Osteocyte (in vitro differentiated cells): ENCODE results near the gene NBEAL2. TPM values are rescaled to one million over a fixed set of nuclear protein-coding genes. Genes with fewer than 3 reads are reported as not detected.
A peak's percentile ranks its signal among the peaks of the same experiment; 100 is the strongest.

Experiments used
- DNase-seq: peaks from one replicate; pipeline ENCODE4 v3.0.0; 2021; ENCODE audit warnings: mixed read lengths; ENCODE audit not compliant: unreplicated experiment; ENCODE audit errors: extremely low spot score
- H3K27ac Mint-ChIP-seq: one replicate; pipeline ENCODE4 v1.8.0; 2021; ENCODE audit warnings: mild to moderate bottlenecking, mixed read lengths; ENCODE audit not compliant: unreplicated experiment
- H3K27me3 Mint-ChIP-seq: one replicate; pipeline ENCODE4 v1.8.0; 2021; ENCODE audit warnings: mixed read lengths; ENCODE audit not compliant: unreplicated experiment
- H3K36me3 Mint-ChIP-seq: one replicate; pipeline ENCODE4 v1.8.0; 2021; ENCODE audit warnings: mixed read lengths; ENCODE audit not compliant: unreplicated experiment
- H3K4me1 Mint-ChIP-seq: one replicate; pipeline ENCODE4 v1.8.0; 2021; ENCODE audit warnings: mixed read lengths; ENCODE audit not compliant: unreplicated experiment
- H3K4me3 Mint-ChIP-seq: one replicate; pipeline ENCODE4 v1.8.0; 2021; ENCODE audit warnings: mild to moderate bottlenecking, moderate library complexity, mixed read lengths; ENCODE audit not compliant: unreplicated experiment
- H3K9me3 Mint-ChIP-seq: one replicate; pipeline ENCODE4 v1.8.0; 2021; ENCODE audit warnings: mixed read lengths; ENCODE audit not compliant: unreplicated experiment
- long read RNA-seq: library from polyadenylated mRNA; unstranded; transcript quantifications from one replicate; pipeline ENCODE4 v2.0.0, GENCODE V29; 2021
- total RNA-seq: library from RNA; stranded (reverse); gene quantifications from 2 replicates; pipeline ENCODE4 v1.2.1, GENCODE V29; 2021
- TF ChIP-seq, protein P1 (sequence below): fragments of 200-600 bp; sonication (generic); IDR thresholded peaks from 2 replicates; pipeline ENCODE4 v1.5.0; 2021; ENCODE audit warnings: antibody characterized with exemption, mild to moderate bottlenecking, moderate library complexity

NBEAL2 gene, protein sequence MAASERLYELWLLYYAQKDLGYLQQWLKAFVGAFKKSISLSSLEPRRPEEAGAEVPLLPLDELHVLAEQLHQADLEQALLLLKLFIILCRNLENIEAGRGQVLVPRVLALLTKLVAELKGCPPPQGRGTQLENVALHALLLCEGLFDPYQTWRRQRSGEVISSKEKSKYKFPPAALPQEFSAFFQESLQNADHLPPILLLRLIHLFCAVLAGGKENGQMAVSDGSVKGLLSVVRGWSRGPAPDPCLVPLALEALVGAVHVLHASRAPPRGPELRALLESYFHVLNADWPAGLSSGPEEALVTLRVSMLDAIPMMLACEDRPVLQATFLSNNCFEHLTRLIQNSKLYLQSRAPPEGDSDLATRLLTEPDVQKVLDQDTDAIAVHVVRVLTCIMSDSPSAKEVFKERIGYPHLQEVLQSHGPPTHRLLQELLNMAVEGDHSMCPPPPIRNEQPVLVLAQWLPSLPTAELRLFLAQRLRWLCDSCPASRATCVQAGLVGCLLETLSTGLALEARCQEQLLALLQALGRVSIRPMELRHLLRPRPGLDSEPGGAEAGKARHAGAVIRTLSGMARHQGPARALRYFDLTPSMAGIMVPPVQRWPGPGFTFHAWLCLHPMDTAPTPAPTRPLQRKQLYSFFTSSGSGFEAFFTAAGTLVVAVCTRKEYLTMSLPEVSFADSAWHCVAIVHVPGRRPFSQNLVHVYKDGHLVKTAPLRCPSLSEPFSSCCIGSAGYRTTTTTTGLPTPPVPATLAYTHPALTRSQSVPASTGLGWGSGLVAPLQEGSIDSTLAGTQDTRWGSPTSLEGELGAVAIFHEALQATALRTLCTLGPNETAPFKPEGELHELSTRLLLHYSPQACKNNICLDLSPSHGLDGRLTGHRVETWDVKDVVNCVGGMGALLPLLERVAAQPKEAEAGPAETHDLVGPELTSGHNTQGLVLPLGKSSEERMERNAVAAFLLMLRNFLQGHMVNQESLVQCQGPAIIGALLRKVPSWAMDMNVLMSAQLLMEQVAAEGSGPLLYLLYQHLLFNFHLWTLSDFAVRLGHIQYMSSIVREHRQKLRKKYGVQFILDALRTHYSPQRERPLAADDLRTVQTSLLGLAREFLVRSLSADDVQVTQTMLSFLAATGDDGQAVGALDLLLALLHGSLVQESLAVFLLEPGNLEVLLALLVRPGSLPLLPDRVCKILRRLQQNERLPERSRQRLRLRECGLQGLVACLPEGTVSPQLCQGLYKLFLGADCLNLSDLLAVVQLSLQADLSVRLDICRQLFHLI (N-terminal part only)
- 14.0 and 21.8 TPM in 2 replicates for total RNA-seq
- long read RNA-seq, result 0 reads

DNA sequence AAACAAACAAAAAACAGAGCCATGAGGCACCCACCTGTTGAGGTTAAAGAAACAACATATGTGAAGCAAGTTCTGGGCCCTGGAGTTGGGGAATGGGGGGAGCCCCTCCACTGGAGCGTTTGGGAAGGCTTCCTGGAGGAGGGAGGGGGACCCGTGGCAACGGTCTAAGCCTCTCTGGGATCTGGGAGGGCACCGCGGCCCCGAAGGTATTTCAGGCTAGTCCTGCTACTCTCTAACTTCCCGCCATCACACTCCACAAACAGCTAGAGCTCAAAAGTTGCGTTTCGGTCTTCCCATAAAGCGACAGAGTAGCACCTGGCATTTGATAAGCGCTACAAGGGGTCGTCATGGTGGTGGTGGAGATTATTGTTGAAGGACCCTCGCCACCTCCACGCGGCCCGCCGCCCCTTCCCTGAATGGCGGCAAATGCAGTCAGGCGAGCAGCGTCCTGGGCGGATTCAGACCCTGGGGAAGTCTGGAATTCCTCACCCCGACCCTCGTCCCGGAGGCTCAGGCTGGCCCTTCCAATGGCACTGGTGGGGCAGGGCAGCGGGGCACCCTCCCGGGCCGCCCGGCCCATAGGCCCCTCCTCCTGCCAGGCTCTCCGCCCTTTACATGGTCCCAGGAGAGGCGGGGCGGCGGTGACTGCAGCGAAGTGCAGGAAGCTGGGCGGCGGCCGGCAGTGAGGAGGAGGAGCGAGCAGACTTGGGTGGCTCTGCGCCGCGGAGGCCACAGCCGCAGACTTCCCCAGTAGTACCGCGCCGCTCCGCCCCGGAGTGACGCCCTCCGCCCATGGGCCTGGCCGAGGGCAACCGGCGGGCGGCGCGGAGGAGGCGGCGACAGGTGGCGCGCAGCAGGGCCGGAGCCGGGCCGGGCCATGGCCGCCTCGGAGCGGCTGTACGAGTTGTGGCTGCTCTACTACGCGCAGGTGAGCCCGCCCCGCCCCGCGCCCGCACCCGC lies at the start of gene NBEAL2:
NBEAL2 (plus strand) TSS at position 682 of the 960 bp plus-strand sequence; CDS start at position 878, 196 bp downstream.
- Mint-ChIP-seq H3K36me3 (peaks cover 5% of the 10 kb centered on the region), H3K9me3 (no peaks in the 10 kb centered on the region), H3K4me1 (peaks cover 32% of the 10 kb centered on the region), H3K4me3 (peak within 1 kb of the TSS; percentile 77), H3K27ac (peak within 1 kb of the TSS; percentile 72), H3K27me3 (no peaks in the 10 kb centered on the region)
- TF ChIP-seq, protein P1, sequence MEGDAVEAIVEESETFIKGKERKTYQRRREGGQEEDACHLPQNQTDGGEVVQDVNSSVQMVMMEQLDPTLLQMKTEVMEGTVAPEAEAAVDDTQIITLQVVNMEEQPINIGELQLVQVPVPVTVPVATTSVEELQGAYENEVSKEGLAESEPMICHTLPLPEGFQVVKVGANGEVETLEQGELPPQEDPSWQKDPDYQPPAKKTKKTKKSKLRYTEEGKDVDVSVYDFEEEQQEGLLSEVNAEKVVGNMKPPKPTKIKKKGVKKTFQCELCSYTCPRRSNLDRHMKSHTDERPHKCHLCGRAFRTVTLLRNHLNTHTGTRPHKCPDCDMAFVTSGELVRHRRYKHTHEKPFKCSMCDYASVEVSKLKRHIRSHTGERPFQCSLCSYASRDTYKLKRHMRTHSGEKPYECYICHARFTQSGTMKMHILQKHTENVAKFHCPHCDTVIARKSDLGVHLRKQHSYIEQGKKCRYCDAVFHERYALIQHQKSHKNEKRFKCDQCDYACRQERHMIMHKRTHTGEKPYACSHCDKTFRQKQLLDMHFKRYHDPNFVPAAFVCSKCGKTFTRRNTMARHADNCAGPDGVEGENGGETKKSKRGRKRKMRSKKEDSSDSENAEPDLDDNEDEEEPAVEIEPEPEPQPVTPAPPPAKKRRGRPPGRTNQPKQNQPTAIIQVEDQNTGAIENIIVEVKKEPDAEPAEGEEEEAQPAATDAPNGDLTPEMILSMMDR, result no peak
- peak; percentile 95 for DNase-seq

DNA sequence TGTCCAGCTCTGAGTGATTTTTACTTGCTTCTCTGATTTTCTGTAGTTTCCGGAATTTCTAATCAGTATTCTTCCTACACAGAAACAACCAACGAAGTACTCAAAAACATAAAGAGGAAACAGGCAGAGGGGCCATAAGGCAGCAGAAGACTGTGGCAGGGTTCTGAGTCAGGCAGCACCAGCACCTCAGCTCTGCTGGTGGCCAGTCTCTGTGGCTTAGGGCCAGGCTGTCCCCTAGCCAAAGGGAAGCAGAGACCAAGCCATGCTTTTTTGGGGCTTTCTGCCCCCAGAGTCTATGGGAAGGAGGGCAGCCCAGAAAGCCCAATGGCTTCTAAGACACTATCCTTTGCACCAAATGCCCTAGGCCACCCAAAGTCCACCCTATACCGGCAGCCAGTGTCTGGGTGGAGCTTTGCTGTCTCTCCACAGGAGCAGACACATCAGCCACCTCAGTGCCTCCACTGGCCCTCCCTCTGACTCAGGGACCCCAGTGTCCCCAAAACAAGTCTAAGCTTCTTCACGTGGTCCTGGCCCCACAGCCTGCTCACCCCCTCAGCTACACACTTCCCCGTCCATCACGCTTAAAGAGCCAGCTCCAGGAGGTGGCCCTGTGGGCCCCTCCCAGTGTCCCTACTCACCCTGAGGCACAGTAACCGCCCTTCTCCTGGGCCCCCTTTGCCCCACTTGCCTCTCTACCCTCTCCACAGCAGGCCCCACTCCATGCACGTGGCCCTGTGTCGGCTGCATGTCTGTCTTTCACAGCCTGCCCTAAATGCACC lies 49.1 kb upstream of the NBEAL2 start:
- Mint-ChIP-seq H3K27me3 (no peaks in the 10 kb centered on the region), H3K27ac (peak overlapping the region; percentile 93), H3K9me3 (no peaks in the 10 kb centered on the region), H3K4me3 (peak overlapping the region; percentile 20), H3K36me3 (peaks cover 5% of the 10 kb centered on the region), H3K4me1 (peaks cover 66% of the 10 kb centered on the region)
- no peak for DNase-seq
- TF ChIP-seq, protein P1, result no peak

GRCh38 chr3:46930945-46931403 lies 48.5 kb upstream of the NBEAL2 start:
- DNase-seq, result no peak
- H3K36me3 Mint-ChIP-seq, result peaks cover 5% of the 10 kb centered on the region
- H3K4me3 Mint-ChIP-seq, result peak overlapping the region; percentile 20
- peaks cover 69% of the 10 kb centered on the region for H3K4me1 Mint-ChIP-seq
- no peaks in the 10 kb centered on the region for H3K9me3 Mint-ChIP-seq
- TF ChIP-seq, protein P1, result no peak
- peak overlapping the region; percentile 93 for H3K27ac Mint-ChIP-seq
- H3K27me3 Mint-ChIP-seq, result no peaks in the 10 kb centered on the region
